Ovary (tissue), 3 donors: ENCODE measurements around the gene TTLL5.

Experiments
- POLR2A ChIP-seq: fragments of 450-650 bp; IDR thresholded peaks from one replicate; pipeline ENCODE4 v1.6.1; 2017; ENCODE audit warnings: antibody characterized with exemption, mild to moderate bottlenecking, moderate library complexity
- TF ChIP-seq, protein P1 (sequence below), 3 donors: fragments of 450-650 bp in 2 of 3; fragments of 200-600 bp in 1 of 3; IDR thresholded peaks; one replicate each; pipeline versions ENCODE4 v1.5.1 to v1.8.0; 2016 to 2022; ENCODE audit warnings: antibody characterized with exemption in 3 of 3, mild to moderate bottlenecking in 1 of 3
- donor health status: DM: no; HTN: no; CAD: no.

DNA sequence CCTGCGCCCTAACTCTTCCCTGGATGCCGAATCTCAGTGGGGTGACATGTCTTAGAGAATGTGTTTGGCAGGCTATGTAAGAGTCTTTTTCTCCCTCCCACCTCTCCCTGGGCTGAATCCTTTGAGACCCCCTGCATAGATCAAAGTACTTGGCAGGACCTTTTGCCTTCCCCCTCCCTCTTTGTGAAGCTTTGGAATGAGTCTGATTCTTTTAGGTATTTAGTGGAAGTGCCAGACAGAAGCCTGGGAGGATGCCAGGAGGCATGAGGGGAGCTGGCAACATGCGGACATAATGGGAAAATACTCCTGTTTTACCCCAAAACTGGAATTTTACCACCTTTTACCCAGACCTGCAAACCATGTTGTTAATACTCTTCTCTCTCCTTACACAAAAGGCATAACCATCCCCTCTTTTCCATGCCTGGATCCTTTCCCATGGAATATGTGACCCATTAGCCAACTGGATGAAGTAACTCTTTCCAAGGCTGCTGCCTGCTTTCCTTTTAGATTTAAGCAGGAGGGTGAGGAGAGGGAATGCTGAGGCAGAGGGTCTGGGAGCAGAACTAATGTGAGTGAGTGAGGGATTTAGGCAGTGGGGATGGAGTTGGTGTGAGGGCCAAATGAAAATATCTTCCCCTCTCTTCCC, 41.7 kb downstream of the TTLL5 start:
- no peak for TF ChIP-seq POLR2A
- TF ChIP-seq, protein P1, sequence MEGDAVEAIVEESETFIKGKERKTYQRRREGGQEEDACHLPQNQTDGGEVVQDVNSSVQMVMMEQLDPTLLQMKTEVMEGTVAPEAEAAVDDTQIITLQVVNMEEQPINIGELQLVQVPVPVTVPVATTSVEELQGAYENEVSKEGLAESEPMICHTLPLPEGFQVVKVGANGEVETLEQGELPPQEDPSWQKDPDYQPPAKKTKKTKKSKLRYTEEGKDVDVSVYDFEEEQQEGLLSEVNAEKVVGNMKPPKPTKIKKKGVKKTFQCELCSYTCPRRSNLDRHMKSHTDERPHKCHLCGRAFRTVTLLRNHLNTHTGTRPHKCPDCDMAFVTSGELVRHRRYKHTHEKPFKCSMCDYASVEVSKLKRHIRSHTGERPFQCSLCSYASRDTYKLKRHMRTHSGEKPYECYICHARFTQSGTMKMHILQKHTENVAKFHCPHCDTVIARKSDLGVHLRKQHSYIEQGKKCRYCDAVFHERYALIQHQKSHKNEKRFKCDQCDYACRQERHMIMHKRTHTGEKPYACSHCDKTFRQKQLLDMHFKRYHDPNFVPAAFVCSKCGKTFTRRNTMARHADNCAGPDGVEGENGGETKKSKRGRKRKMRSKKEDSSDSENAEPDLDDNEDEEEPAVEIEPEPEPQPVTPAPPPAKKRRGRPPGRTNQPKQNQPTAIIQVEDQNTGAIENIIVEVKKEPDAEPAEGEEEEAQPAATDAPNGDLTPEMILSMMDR (IDR thresholded peaks at IDR 0.05): no peak
